CD4-positive, alpha-beta T cell treated with Interleukin-15 for 1 hour (primary cell): ENCODE results near the gene TSHZ2.
A peak's percentile ranks its signal among the peaks of the same experiment; 100 is the strongest.

Source experiments
- DNase-seq: peaks from one replicate; pipeline ENCODE4 v3.0.0-alpha.2; 2020

The TSHZ2 gene

GRCh38 chr20:53215166-53215565 is 243.0 kb downstream of the TSHZ2 start:
- DNase-seq, result no peak

GRCh38 chr20:53216478-53216855 is 244.3 kb downstream of the TSHZ2 start:
- no peak for DNase-seq

DNA sequence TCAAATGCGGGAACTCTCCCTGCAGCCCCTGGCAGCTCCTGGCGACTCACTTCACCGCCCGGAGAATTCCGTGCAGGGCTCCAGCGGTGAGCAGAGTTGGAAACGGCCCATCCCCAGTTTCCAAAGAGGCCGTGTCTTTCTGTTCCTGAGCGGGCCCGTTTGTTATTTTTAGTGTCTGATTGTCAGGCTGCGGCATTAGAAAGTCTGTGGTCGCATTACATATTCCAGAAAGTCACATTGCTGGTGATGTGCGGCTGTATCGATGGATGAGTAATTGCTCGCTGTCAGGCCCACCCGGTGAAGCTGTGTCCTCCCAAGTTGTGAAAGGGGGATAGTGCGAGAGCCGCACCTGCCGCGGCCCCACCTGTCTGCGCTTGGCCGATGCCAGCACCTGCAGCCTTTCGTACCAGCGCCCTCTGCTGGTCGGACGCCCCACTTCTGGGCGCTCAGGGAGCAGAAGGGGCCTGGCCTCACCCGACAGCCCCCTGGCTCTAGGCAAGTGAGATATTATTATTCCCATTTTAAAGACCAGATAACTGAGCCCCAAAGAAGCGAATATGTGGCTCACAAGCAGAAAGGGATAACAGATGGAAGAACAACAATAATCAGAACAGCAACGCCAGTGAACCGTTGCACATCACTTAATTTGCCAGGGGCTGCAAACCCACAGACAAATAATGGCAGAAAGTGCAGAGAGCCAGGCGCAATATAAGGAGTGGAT is 244.9 kb downstream of the TSHZ2 start:
- peak; percentile 60 for DNase-seq

- no peak for DNase-seq
Observed at GRCh38 chr20:53220482-53221307, 248.5 kb downstream of the TSHZ2 start.

GRCh38 chr20:53221731-53222130 is 249.6 kb downstream of the TSHZ2 start:
- no peak for DNase-seq

DNA sequence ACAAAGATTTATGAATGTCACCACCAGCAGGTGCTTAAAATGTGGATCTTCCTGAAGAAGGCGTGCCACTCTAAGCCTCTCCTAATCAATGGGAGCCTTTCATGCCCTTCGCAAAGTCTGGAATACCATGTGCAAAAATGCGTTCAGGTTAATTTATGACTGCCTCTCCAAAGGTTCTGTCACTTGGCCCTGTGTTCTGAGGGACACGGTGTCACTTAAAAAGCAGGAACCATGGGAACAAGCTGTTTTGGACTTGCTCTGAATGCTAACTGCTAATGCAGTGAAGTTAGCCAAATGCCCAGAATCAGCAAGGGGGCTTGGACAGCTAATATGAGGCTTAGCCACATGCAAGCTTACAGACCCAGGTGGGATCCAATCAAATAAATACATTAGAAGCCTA is 250.3 kb downstream of the TSHZ2 start:
- DNase-seq, result no peak

GRCh38 chr20:53222932-53223331 is 250.8 kb downstream of the TSHZ2 start:
- DNase-seq, result no peak

- DNase-seq, result no peak
Observed at GRCh38 chr20:53223626-53224172, 251.5 kb downstream of the TSHZ2 start.

DNA sequence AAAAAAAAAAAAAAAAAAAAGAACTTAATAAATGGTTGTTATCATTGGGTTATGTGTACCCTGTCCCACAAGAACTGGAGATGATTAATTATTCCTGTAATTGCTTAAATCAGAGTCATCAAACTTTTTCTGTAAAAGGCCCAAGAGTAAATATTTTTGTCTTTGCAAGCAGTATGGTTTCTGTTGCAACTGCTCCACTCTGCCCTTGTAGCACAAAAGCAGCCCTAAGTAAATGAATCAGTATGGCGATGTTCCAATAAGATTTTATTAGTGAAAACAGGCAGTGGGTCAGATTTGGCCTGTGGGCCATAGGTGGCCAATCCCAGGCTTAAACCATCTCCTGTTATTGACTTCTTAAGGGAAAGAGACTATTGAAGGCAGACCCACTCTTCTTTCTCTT is 252.7 kb downstream of the TSHZ2 start:
- DNase-seq, result no peak

DNA sequence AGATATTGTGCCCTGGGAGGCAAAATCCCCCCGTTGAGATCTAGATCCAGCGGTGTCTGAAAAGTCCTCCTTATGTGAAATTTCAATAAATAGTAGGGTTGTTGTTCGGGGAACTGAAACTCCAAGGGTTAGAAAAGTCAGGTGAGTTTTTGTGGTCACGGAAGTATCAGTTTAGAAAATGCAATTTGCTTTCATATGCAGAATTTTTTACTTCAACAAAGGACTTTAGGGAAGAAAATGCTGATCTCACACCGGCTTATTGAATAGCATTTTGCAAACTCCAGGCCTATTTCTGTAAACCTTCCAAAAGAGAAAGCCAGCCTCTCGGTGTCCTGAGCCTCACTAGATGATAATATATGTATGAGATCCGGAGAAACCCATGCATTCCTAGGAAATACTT is 254.7 kb downstream of the TSHZ2 start:
- no peak for DNase-seq

DNA sequence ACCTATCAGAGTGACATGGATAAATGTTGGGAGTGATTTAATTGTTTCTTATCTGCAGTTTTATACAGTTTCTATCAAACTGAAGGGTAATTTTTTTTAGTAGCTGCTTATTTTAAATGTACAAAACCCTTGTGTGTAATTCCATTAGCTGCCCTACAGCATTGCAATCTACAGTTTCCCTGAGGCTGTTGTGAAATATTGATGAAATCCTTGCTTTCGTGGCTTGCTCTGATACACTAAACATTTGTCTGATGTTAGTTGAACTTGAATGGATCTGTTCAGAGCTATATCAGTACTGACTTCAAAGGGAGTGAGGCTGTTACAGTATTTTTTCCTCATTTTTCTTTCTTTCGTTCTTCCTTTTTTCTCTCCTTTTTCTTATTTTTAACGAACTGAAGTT is 255.4 kb downstream of the TSHZ2 start:
- DNase-seq, result no peak

GRCh38 chr20:53231061-53231460 is 258.9 kb downstream of the TSHZ2 start:
- DNase-seq, result no peak

DNA sequence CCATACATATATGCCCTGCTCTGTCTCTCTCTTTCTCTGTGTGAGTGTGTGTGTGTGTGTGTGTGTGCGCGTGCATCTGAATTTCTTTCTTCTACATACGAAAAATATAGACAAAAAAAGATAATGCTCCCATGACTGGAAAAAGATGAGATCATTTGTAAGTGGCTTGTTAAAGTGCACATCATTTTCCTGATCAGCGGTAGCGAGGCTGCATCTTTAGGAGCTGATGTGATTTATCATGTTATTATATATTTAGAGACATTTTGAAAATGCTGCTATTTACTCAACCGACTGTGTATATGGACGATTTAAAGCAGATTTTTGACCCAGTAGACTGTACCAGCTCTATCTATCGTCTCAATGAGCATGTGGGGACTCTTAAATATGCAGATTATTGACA is 265.3 kb downstream of the TSHZ2 start:
- DNase-seq, result no peak

DNA sequence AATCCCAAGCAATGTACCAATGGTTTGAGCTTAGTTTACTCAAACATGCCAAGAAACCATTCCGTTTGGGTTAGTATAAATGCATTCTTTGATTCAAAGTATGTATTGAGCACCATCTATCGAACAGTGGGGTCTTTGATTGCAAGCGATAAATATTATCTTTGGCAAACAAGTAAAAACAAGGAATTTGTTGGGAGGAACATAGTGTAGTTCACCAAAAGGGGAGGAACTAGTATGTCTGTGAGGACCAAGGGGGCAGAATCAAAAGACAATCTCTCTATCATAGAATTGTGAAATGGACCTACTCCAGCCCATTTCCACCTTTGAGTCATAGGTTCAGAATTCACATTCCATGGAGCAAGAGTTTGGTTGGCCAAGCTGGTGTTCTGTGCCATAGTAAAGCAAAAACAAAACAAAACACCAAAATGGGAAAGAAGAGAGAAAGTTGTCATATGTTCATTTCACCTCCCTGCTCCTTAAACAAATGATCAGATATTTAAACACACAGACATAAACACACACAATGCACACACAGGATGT is 266.0 kb downstream of the TSHZ2 start:
- no peak for DNase-seq

DNA sequence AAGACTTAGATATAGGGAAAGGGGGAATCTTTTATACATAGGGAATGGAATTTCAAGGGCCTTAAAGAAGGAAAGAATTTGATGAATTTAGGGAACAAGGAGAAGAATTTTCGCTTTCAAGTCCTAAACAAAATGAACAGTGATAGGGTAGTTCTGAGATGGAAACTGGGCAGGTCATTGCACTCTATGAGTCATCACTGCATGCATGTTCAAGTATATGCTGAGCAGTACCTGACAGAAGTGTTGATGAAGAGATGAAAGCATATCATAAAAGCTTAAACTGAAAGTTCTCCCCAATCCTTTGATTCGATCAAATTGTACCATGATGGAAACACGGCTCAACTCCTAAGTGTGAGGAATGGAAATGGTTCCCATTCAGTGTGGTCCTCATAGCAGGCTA is 271.0 kb downstream of the TSHZ2 start:
- DNase-seq, result no peak

DNA sequence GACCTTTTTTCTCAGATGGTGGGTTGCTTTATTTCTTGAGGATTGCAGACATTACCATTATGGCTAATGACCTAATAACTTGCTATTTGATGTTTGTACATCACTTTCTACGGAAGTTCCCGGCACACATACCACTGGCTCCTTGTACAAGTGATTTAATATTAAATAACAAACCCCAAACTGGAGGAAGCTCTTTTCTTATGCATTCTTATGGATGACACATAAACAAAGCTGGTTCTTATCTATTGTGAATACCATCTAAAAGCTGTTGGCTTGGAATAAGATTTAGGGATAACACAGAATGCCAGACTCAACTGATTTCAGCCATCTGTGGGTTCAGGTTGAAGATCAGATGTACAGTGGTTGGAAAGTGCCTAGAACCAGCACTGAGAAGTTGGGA is 272.6 kb downstream of the TSHZ2 start:
- no peak for DNase-seq

GRCh38 chr20:53245574-53245973 is 273.4 kb downstream of the TSHZ2 start:
- no peak for DNase-seq

DNA sequence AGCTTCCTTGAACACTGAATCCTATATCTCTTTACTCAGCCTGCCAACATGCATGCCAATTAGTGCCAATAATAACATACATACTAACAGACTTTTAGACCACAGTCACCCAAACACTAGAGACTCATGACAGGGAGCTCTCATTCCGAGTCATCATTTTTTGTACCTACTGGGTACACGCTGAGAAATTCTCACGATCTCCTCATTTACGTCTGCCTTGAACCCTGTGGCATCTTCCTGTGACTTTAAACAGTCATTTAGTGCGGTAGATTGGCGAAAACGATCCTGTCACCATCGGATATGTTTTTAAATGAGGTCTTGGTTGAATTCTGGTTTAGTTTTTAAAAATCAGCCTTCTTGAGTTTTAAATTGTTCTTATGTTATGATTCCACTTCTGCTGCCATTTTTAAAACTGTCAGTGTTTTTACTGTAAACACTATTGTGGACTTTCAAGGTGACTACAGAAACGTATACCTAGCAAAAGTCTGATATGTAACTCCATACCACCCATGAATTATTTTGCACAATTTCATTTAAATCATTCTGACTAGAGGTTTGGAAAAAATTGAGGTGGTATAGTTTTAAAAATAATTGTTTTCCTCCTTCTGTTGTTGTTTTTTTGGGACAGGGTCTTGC is 275.4 kb downstream of the TSHZ2 start:
- DNase-seq, result no peak

DNA sequence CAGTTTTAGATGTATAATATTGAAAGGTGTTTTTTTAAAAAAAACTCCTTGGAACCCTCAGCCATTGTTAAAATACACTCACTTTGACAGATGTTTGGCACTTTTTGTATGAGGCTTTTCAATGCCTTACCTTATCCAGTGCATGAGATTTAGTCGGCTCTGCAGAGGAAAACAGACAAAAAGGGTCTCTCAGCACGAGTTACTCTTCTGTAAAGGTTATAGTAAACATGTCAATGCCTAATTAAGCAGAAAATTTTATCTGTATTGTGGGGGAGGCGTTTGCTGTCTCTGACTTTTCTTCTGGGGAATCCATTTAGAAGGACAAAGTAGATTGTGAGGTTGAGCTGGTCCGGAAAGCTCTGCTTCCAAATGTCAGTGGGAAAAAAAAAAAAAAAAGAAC is 278.3 kb downstream of the TSHZ2 start:
- DNase-seq, result no peak

DNA sequence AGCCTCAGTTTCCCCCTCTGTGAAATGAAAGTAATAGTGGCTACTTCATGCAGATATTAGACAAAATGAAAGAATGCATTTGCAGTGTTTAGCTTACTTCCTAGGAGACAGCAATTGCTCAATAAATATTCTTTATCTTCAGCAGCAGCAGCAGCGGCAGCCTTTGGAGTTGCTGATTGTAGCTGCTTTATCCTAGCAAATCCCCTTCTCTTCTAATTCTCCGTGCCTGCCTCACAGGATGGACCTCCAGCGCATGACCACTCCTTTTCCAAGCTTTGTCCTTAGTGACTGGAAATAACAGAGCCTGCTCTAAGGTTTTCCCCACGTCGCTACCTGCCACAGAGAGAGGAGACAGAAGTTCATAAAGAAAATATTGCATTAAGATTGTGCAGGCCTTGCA is 279.8 kb downstream of the TSHZ2 start:
- no peak for DNase-seq

GRCh38 chr20:53253668-53254067 is 281.5 kb downstream of the TSHZ2 start:
- DNase-seq, result no peak

- DNase-seq, result no peak
Observed at GRCh38 chr20:53255102-53255710, 283.0 kb downstream of the TSHZ2 start.

DNA sequence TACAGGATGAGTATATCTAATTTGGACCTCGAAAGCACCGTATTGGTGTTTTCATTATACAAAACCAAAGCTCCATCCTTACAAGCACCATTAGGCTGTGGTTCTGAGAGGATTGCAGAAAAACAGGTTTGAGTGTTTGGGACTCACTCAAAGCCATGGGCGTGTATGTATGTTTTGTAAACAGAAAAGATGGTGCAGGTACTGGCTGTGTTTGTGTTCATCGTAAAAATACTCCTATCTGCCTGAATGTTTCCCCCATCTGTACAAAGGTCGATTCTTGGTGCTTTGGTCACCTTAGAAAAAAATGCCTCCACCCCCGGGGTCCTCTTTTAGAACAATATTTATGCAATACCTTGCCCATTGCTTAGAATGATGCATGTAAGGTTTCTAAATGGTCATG is 286.6 kb downstream of the TSHZ2 start:
- no peak for DNase-seq
